H9 (cell line): Measurements from ENCODE around the gene CHRNG. TPM values are rescaled to one million over a fixed set of nuclear protein-coding genes. Genes with fewer than 3 reads are reported as not detected.

Source experiments
- DNase-seq: peaks from one replicate; pipeline ENCODE4 v3.0.0-alpha.2; 2017
- H2AFZ ChIP-seq: one replicate; pipeline ENCODE4 v1.6.1; 2013; ENCODE audit warnings: mild to moderate bottlenecking, low read length, control low read depth, moderate library complexity
- H2AK5ac ChIP-seq: 2 replicates; pipeline ENCODE4 v1.6.1; 2013; ENCODE audit warnings: low read length, control low read depth, mixed read lengths; ENCODE audit not compliant: insufficient read length
- H2BK120ac ChIP-seq: one replicate; pipeline ENCODE4 v1.6.1; 2013; ENCODE audit warnings: low read depth, mild to moderate bottlenecking, low read length, control low read depth, inconsistent platforms; ENCODE audit not compliant: poor library complexity, severe bottlenecking
- H2BK12ac ChIP-seq: 2 replicates; pipeline ENCODE4 v1.6.1; 2013; ENCODE audit warnings: low read length, control low read depth, mixed read lengths, low read depth; ENCODE audit not compliant: insufficient read length
- H2BK15ac ChIP-seq: 2 replicates; pipeline ENCODE4 v1.6.1; 2013; ENCODE audit warnings: low read depth, low read length, control low read depth
- H2BK20ac ChIP-seq: one replicate; pipeline ENCODE4 v1.6.1; 2013; ENCODE audit warnings: low read depth, mild to moderate bottlenecking, low read length, control low read depth, inconsistent platforms; ENCODE audit not compliant: poor library complexity, severe bottlenecking
- H2BK5ac ChIP-seq: 2 replicates; pipeline ENCODE4 v1.6.1; 2013; ENCODE audit warnings: low read length, control low read depth, mixed read lengths; ENCODE audit not compliant: insufficient read length
- H3K14ac ChIP-seq: 2 replicates; pipeline ENCODE4 v1.6.1; 2013; ENCODE audit warnings: low read length, control low read depth; ENCODE audit not compliant: insufficient read depth
- H3K18ac ChIP-seq: 2 replicates; pipeline ENCODE4 v1.6.1; 2013; ENCODE audit warnings: low read depth, mild to moderate bottlenecking, mixed read lengths, low read length, control low read depth; ENCODE audit not compliant: insufficient read length
- H3K23ac ChIP-seq: 2 replicates; pipeline ENCODE4 v1.6.1; 2013; ENCODE audit warnings: low read length, control low read depth, mixed read lengths, low read depth; ENCODE audit not compliant: insufficient read length
- H3K23me2 ChIP-seq: 2 replicates; pipeline ENCODE4 v1.6.1; 2013; ENCODE audit warnings: low read depth, mild to moderate bottlenecking, mixed read lengths, low read length, control low read depth; ENCODE audit not compliant: insufficient read length, poor library complexity, severe bottlenecking
- H3K27ac ChIP-seq: 2 replicates; pipeline ENCODE4 v1.5.1; 2013; ENCODE audit warnings: low read length, control low read depth, mixed read lengths, low read depth; ENCODE audit not compliant: insufficient read length
- H3K27me3 ChIP-seq: 2 replicates; pipeline ENCODE4 v1.6.1; 2013; ENCODE audit warnings: low read length, control low read depth, inconsistent platforms; ENCODE audit not compliant: insufficient read depth
- H3K4ac ChIP-seq: 2 replicates; pipeline ENCODE4 v1.6.1; 2013; ENCODE audit warnings: low read depth, mild to moderate bottlenecking, control low read depth, inconsistent platforms, low read length, moderate library complexity
- H3K4me1 ChIP-seq: 2 replicates; pipeline ENCODE4 v1.6.1; 2013; ENCODE audit warnings: low read length, control low read depth, inconsistent platforms; ENCODE audit not compliant: insufficient read depth
- H3K4me2 ChIP-seq: 2 replicates; pipeline ENCODE4 v1.6.1; 2013; ENCODE audit warnings: low read length, control low read depth, mixed read lengths; ENCODE audit not compliant: insufficient read length, insufficient read depth
- H3K56ac ChIP-seq: 2 replicates; pipeline ENCODE4 v1.6.1; 2013; ENCODE audit warnings: low read depth, mild to moderate bottlenecking, mixed read lengths, low read length, control low read depth; ENCODE audit not compliant: insufficient read length
- H3K79me1 ChIP-seq: 2 replicates; pipeline ENCODE4 v1.6.1; 2013; ENCODE audit warnings: low read depth, mild to moderate bottlenecking, moderate library complexity, low read length, control low read depth, inconsistent platforms; ENCODE audit not compliant: insufficient read depth, poor library complexity, severe bottlenecking
- H3K79me2 ChIP-seq: 2 replicates; pipeline ENCODE4 v1.6.1; 2013; ENCODE audit warnings: low read length, control low read depth, inconsistent platforms; ENCODE audit not compliant: insufficient read depth
- H3K9ac ChIP-seq: 2 replicates; pipeline ENCODE4 v1.6.1; 2013; ENCODE audit warnings: low read length, control low read depth, mixed read lengths; ENCODE audit not compliant: insufficient read length; ENCODE audit errors: extremely low read depth
- H3K9me3 ChIP-seq: one replicate; pipeline ENCODE4 v1.6.1; 2013; ENCODE audit warnings: low read depth, low read length, inconsistent platforms; ENCODE audit not compliant: control insufficient read depth
- H3T11ph ChIP-seq: one replicate; pipeline ENCODE4 v1.6.1; 2013; ENCODE audit warnings: mild to moderate bottlenecking, low read length, control low read depth, inconsistent platforms
- H4K20me1 ChIP-seq: one replicate; pipeline ENCODE4 v1.6.1; 2013; ENCODE audit not compliant: control insufficient read depth, insufficient read length, insufficient read depth
- H4K5ac ChIP-seq: 2 replicates; pipeline ENCODE4 v1.6.1; 2013; ENCODE audit warnings: low read depth, mild to moderate bottlenecking, mixed read lengths, low read length, control low read depth; ENCODE audit not compliant: insufficient read length
- H4K8ac ChIP-seq: replicated peaks from 2 replicates; pipeline ENCODE4 v1.6.1; 2013; ENCODE audit warnings: low read length, control low read depth, mixed read lengths, low read depth; ENCODE audit not compliant: insufficient read length
- H4K91ac ChIP-seq: 2 replicates; pipeline ENCODE4 v1.6.1; 2013; ENCODE audit warnings: low read depth, mild to moderate bottlenecking, moderate library complexity, mixed read lengths, low read length, control low read depth; ENCODE audit not compliant: insufficient read length
- H3K27ac Mint-ChIP-seq, 3 experiments: 2 replicates in 2 of 3; 3 replicates in 1 of 3; pipeline ENCODE4 v1.8.0; 2020 to 2021; ENCODE audit warnings: mixed read lengths in 3 of 3, mild to moderate bottlenecking in 1 of 3, moderate library complexity in 1 of 3
- H3K27me3 Mint-ChIP-seq: 2 replicates; pipeline ENCODE4 v1.8.0; 2021; ENCODE audit warnings: low read depth, mild to moderate bottlenecking, moderate library complexity, mixed read lengths
- H3K36me3 Mint-ChIP-seq, 3 experiments: 2 replicates in 2 of 3; 3 replicates in 1 of 3; pipeline ENCODE4 v1.8.0; 2020 to 2021; ENCODE audit warnings: low read depth in 3 of 3, mixed read lengths in 3 of 3; ENCODE audit not compliant: insufficient read depth in 1 of 3
- H3K4me1 Mint-ChIP-seq, 2 experiments: 2 replicates each; pipeline ENCODE4 v1.8.0; 2020; ENCODE audit warnings: mixed read lengths in 2 of 2
- H3K4me3 Mint-ChIP-seq, 2 experiments: 2 replicates in 1 of 2; 3 replicates in 1 of 2; pipeline ENCODE4 v1.8.0; 2020 to 2021; ENCODE audit warnings: mild to moderate bottlenecking in 2 of 2, mixed read lengths in 2 of 2, moderate library complexity in 1 of 2
- H3K9me3 Mint-ChIP-seq, 2 experiments: 2 replicates in 1 of 2; 3 replicates in 1 of 2; pipeline ENCODE4 v1.8.0; 2020; ENCODE audit warnings: mild to moderate bottlenecking in 2 of 2, mixed read lengths in 2 of 2, moderate library complexity in 1 of 2
- CTCF ChIP-seq: fragments of 200-600 bp; sonication (generic); conservative IDR thresholded peaks from 3 replicates; pipeline ENCODE4 v1.8.0; 2021; ENCODE audit warnings: antibody characterized with exemption, mild to moderate bottlenecking
- WGBS: extraction: QIAGEN DNeasy Blood & Tissue Kit; methylation state at CpG from one replicate; pipeline ENCODE4 v1.1.7; 2013; ENCODE audit warnings: missing lambda C conversion rate, low lambda C conversion rate, mixed read lengths; ENCODE audit not compliant: insufficient read length; ENCODE audit errors: extremely low coverage; 5-methylcytosine and 5-hydroxymethylcytosine counted together
- total RNA-seq: library from RNA; stranded (reverse); gene quantifications from 2 replicates; pipeline ENCODE4 v1.2.1, GENCODE V29; 2021

CHRNG gene
- total RNA-seq, 1 experiment from 2014 or later = not detected

DNA sequence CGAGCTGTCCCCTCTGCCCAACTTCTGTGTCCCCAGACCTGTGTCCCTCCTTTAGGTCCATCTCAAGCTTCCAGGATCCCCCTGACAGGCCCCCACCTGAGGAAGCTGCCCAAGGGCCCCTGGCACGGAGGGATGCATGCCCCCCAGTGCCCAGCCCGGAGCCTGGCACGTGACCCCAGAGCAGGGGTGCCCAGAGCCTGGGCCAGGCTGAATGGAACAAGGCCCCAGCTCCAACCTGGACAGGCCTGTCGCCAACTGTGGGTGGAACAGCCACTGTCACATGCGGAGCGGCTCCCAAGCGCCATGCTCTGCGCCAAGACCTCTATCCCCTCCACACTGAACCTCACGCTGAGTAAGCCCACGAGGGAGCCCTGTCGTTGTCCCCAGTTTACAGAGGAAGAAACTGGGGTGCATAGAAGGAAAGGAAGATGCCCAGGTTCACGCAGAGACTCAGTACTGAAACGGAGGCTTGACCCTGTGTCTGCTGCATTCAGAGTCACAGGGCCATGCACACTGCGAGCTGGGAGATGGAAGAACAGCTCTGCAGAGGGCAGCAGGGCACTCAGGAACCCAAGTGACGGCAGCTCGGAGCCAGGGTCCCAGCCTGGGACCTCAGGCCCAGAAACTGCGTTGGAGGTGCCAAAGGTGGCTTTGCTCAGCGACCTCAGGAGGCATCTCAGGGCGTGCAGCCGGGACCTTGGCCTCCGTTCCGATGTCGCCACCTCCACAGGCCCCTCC lies 46.4 kb upstream of the CHRNG start:
- Histone ChIP-seq H2BK15ac (no peak overlapping the region), H2BK20ac (no peak overlapping the region), H3K27me3 (no peaks in the 10 kb centered on the region; the same call in 1 of the 2 replicates), H3T11ph (no peak overlapping the region), H2BK12ac (no peak overlapping the region), H3K9ac (no peak overlapping the region), H4K20me1 (no peaks in the 10 kb centered on the region), H3K18ac (no peak overlapping the region), H3K79me2 (no peaks in the 10 kb centered on the region), H3K23me2 (no peaks in the 10 kb centered on the region), H4K8ac (no peak overlapping the region), H3K14ac (no peak overlapping the region; the same call in 1 of the 2 replicates), H4K91ac (no peak overlapping the region), H2BK5ac (no peak overlapping the region), H3K27ac (no peak overlapping the region), H3K9me3 (no peaks in the 10 kb centered on the region), H3K23ac (no peak overlapping the region), H2BK120ac (no peak overlapping the region), H3K4ac (no peak overlapping the region), H3K56ac (no peak overlapping the region), H3K79me1 (no peaks in the 10 kb centered on the region), H3K4me2 (no peak overlapping the region), H4K5ac (no peak overlapping the region), H2AK5ac (no peak overlapping the region), H2AFZ (no peak overlapping the region), H3K4me1 (peaks cover 2% of the 10 kb centered on the region; the same call in 1 of the 2 replicates)
- peaks cover 43% of the 10 kb centered on the region for H3K27me3 Mint-ChIP-seq
- no peak overlapping the region for H3K27ac Mint-ChIP-seq
- no CpG with 5 or more reads among the region's 24 CpGs for WGBS
- H3K4me1 Mint-ChIP-seq = peaks cover 23 to 48% of the 10 kb centered on the region in 2 experiments
- no peak for DNase-seq
- H3K4me3 Mint-ChIP-seq = no peak overlapping the region
- no peak for TF ChIP-seq CTCF
- no peaks in the 10 kb centered on the region; a peak in 1 of 5 replicates for H3K9me3 Mint-ChIP-seq
- H3K36me3 Mint-ChIP-seq = no peaks in the 10 kb centered on the region; a peak in 1 of 7 replicates
